Calu3 (cell line): ENCODE measurements around the gene WDR37. TPM values are rescaled to one million over a fixed set of nuclear protein-coding genes. Genes with fewer than 3 reads are reported as not detected.

ENCODE experiments used
- BruUV-seq: library from RNA; stranded (reverse); fragments of 400-500 nt; replicated peaks from 2 replicates; lab custom pipeline; 2021; lab: Mats Ljungman, UMichigan
- CTCF ChIA-PET: fragments of 300-600 bp; sonication (Branson Sonifier 250); formaldehyde crosslinking; loops from one replicate; lab custom pipeline; 2022; ENCODE audit warnings: antibody characterized with exemption; lab: Charles Lee
- DNase-seq: peaks from one replicate; pipeline ENCODE4 v3.0.0; 2022
- H3K27ac Mint-ChIP-seq: one replicate; pipeline ENCODE4 v1.8.0; 2022; ENCODE audit warnings: mixed read lengths; ENCODE audit not compliant: unreplicated experiment
- H3K27me3 Mint-ChIP-seq: one replicate; pipeline ENCODE4 v1.8.0; 2022; ENCODE audit warnings: mixed read lengths; ENCODE audit not compliant: unreplicated experiment
- H3K36me3 Mint-ChIP-seq: one replicate; pipeline ENCODE4 v1.8.0; 2022; ENCODE audit warnings: mild to moderate bottlenecking, moderate library complexity, mixed read lengths; ENCODE audit not compliant: insufficient read depth, unreplicated experiment
- H3K4me1 Mint-ChIP-seq: one replicate; pipeline ENCODE4 v1.8.0; 2022; ENCODE audit warnings: mild to moderate bottlenecking, low read depth, mixed read lengths; ENCODE audit not compliant: unreplicated experiment
- H3K4me3 Mint-ChIP-seq: one replicate; pipeline ENCODE4 v1.8.0; 2022; ENCODE audit warnings: mild to moderate bottlenecking, low read depth, moderate library complexity, mixed read lengths; ENCODE audit not compliant: unreplicated experiment
- H3K9me3 Mint-ChIP-seq: one replicate; pipeline ENCODE4 v1.8.0; 2022; ENCODE audit warnings: low read depth, mixed read lengths; ENCODE audit not compliant: unreplicated experiment
- intact Hi-C: fragments of 100-400 bp; cut with micrococcal nuclease; formaldehyde crosslinking; loops from one replicate; pipeline ENCODE4 v1.10.0; 2022; ENCODE audit not compliant: unreplicated experiment
- total RNA-seq: library from RNA; stranded (reverse); gene quantifications from 2 replicates; pipeline ENCODE4 v1.2.3, GENCODE V29; 2022
- TF ChIP-seq, protein P1 (sequence below): fragments of 200-600 bp; IDR thresholded peaks from one replicate; pipeline ENCODE4 v1.8.0; 2022; ENCODE audit warnings: antibody characterized with exemption; ENCODE audit not compliant: unreplicated experiment

WDR37 gene
- total RNA-seq, 1 experiment from 2014 or later = 17.8 TPM

DNA sequence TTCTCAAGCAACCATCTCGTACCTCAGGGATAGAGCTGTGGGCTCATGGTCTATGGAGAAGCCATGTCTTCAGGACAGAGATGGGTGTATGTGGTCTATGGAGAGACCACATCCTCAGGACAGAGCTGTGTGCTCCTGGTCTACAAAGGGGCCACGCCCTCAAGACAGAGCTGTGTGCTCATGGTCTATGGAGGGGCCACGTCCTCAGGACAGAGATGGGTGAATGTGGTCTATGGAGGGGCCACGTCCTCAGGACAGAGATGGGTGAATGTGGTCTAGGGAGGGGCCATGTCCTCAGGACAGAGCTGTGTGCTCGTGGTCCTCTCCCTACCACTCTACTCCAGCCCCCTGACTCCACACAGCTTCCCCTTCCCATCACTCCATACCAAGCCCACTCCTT, 117.8 kb downstream of the WDR37 start:
- no TSS peak for BruUV-seq

DNA sequence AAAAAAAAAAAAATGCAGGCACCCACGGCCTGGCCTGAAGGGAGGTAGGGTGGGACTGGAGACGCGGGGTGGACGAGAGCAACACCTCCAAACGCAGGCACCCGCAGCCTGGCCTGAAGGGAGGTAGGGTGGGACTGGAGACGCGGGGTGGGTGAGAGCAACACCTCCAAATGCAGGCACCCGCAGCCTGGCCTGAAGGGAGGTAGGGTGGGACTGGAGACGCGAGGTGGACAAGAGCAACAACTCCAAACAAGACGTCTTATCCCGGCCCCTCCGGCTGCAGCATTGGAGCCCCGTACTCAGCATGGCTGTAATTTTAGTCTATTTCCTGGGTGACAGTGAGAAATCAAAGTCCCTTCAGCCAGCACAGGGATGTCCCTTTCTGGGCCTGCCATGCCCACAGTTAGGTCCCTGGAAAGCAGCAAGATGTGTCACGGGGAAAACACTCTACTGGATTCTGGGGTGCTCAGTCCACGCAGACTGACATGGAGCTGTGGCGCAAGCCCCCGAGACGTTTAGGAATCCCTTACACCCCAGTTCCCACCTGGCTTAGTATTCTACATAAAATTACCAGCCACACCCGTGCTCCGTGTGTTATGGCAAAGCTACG, 119.9 kb downstream of the WDR37 start:
- DNase-seq = no peak
- Mint-ChIP-seq H3K4me1 (no peaks in the 10 kb centered on the region), H3K36me3 (no peaks in the 10 kb centered on the region), H3K27ac (no peak overlapping the region), H3K4me3 (no peak overlapping the region), H3K9me3 (no peaks in the 10 kb centered on the region), H3K27me3 (peaks cover 92% of the 10 kb centered on the region)
- no TSS peak for BruUV-seq
- intact Hi-C loops = no loop called here
- TF ChIP-seq, protein P1, sequence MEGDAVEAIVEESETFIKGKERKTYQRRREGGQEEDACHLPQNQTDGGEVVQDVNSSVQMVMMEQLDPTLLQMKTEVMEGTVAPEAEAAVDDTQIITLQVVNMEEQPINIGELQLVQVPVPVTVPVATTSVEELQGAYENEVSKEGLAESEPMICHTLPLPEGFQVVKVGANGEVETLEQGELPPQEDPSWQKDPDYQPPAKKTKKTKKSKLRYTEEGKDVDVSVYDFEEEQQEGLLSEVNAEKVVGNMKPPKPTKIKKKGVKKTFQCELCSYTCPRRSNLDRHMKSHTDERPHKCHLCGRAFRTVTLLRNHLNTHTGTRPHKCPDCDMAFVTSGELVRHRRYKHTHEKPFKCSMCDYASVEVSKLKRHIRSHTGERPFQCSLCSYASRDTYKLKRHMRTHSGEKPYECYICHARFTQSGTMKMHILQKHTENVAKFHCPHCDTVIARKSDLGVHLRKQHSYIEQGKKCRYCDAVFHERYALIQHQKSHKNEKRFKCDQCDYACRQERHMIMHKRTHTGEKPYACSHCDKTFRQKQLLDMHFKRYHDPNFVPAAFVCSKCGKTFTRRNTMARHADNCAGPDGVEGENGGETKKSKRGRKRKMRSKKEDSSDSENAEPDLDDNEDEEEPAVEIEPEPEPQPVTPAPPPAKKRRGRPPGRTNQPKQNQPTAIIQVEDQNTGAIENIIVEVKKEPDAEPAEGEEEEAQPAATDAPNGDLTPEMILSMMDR = no peak
- CTCF ChIA-PET = no interaction called here

More for the DNA sequence above, 117.8 kb downstream of the WDR37 start:
- Mint-ChIP-seq H3K27me3 (peaks cover 92% of the 10 kb centered on the region), H3K4me3 (no peak overlapping the region), H3K4me1 (no peaks in the 10 kb centered on the region), H3K27ac (no peak overlapping the region), H3K36me3 (no peaks in the 10 kb centered on the region), H3K9me3 (no peaks in the 10 kb centered on the region)
- intact Hi-C loops = no loop called here
- CTCF ChIA-PET = no interaction called here
- DNase-seq = no peak
- TF ChIP-seq, protein P1 = no peak

DNA sequence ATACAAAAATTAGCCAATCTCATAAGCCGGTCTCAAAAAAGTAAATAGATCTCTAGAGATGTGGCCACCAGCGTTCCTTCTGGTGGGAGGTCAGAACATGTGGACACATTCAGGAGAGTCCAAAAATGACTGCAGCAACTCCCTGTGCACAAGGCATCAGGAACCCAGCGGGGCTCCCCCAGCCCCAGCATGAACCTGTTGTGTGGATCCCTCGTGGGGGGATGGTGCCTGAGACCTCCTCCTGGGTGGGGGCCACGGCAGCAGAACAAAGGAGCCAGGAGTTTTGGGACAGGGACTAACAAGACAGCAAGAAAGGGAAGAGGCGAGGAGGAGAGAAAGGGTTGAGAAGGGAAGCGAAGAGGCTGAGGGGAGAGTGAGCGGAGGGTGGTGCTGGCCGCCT, 121.8 kb downstream of the WDR37 start:
- Mint-ChIP-seq H3K27ac (no peak overlapping the region), H3K27me3 (peaks cover 92% of the 10 kb centered on the region), H3K9me3 (no peaks in the 10 kb centered on the region), H3K4me3 (no peak overlapping the region), H3K4me1 (no peaks in the 10 kb centered on the region), H3K36me3 (no peaks in the 10 kb centered on the region)
- TF ChIP-seq, protein P1 = no peak
- CTCF ChIA-PET = no interaction called here
- no peak for DNase-seq
- intact Hi-C loops = no loop called here
- no TSS peak for BruUV-seq

DNA sequence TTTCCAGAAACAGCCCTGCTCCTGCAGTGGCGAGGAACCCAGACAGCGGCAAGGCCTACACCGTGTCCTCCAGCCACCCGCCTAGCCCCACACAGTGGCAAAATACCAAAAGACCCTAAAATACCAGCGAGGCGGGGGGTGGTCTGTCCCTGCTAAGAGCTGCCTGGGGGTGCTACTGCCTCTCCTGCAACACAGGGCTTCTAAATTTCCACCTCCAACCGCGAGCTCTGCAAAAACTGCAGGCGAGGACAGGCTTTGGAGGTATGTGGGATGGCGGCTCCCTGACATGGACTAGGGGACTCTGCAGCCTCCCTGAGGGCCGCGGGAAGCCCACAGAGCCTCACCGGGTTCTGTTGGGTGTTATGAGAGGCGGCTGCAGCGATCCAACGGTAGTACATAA, 122.3 kb downstream of the WDR37 start:
- Mint-ChIP-seq H3K36me3 (no peaks in the 10 kb centered on the region), H3K9me3 (no peaks in the 10 kb centered on the region), H3K4me1 (no peaks in the 10 kb centered on the region), H3K4me3 (no peak overlapping the region), H3K27ac (no peak overlapping the region), H3K27me3 (peaks cover 92% of the 10 kb centered on the region)
- BruUV-seq = no TSS peak
- DNase-seq = no peak
- intact Hi-C loops = no loop called here
- TF ChIP-seq, protein P1 = no peak
- CTCF ChIA-PET = no interaction called here
